ENCODE results near the gene MYG1.

MYG1 gene

DNA sequence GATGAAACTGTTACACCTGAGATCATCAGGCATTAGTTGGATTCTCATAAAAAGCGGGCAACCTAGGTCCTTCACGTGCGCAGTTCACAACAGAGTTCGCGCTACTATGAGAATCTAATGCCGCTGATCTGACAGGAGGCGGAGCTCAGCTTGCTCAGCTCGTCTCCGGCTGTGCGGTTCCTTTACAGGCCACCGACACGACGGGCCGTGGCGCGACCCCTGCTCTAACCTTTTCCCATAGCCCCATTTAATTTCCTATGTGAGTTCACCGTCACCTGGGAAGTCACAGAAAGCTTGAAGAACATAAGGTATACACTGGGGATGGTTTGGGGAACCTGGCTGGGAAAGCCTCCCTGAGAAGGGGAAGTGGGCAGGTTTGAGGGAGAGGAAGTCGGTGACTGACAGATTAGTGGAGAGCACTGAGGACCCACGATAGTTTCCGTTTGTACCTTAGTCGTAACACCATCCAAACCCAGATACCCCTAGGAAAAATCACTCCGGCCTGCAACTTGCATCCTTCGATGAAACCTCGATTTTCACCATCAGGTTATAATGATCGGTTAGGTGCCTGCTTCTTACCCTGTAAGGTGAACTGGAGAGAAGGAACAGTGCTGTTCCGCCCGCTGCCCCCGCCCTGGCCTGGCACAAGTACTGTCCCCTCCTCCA, 24.8 kb downstream of the MYG1 start:
- H3K4me3 ChIP-seq (ENCODE audit: low read depth, low read length), result peak overlapping the region; percentile 67
- TF ChIP-seq, protein P1, sequence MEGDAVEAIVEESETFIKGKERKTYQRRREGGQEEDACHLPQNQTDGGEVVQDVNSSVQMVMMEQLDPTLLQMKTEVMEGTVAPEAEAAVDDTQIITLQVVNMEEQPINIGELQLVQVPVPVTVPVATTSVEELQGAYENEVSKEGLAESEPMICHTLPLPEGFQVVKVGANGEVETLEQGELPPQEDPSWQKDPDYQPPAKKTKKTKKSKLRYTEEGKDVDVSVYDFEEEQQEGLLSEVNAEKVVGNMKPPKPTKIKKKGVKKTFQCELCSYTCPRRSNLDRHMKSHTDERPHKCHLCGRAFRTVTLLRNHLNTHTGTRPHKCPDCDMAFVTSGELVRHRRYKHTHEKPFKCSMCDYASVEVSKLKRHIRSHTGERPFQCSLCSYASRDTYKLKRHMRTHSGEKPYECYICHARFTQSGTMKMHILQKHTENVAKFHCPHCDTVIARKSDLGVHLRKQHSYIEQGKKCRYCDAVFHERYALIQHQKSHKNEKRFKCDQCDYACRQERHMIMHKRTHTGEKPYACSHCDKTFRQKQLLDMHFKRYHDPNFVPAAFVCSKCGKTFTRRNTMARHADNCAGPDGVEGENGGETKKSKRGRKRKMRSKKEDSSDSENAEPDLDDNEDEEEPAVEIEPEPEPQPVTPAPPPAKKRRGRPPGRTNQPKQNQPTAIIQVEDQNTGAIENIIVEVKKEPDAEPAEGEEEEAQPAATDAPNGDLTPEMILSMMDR (IDR thresholded peaks at IDR 0.05; ENCODE audit: low read depth, low read length), result no peak

DNA sequence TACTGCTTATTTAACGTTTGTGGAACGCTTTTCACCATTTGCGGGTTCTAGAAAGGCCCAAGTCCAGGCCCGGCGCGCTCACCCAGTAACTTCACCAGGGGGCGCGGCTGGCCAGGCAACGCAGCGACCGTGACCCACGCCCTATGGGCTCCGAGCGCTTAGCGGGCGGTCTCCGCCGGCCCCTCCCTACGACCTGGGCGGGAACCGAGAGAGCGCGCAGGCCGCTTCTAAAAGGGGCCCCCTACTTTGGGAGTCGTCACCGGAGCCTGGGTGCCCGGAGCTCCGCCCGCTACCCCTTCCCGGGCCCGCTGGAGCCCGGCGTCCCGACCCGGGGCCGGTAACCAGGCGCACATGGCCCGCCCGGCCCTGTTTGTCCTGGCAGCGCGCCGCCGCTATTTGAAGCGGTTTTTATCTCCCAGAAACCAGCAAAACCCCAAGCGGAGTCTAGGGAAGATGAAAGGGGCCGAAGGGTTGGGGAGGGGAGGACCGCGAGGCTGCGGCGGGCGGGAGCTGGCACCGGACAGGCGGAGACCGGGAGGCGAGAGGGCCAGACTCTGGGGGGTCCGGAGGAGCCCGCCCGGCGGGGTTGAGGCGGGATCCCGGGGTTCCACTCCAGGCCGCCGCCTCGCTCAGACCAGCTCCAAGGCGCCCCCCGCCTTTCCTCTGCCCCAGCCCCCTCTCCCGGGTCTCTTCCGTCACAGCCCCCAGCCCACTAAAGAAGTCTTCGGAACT, 25.4 kb downstream of the MYG1 start:
- H3K4me3 ChIP-seq (ENCODE audit: low read depth, low read length), result peak overlapping the region; percentile 67
- TF ChIP-seq, protein P1 (IDR thresholded peaks at IDR 0.05; ENCODE audit: low read depth, low read length), result peak; percentile 65

DNA sequence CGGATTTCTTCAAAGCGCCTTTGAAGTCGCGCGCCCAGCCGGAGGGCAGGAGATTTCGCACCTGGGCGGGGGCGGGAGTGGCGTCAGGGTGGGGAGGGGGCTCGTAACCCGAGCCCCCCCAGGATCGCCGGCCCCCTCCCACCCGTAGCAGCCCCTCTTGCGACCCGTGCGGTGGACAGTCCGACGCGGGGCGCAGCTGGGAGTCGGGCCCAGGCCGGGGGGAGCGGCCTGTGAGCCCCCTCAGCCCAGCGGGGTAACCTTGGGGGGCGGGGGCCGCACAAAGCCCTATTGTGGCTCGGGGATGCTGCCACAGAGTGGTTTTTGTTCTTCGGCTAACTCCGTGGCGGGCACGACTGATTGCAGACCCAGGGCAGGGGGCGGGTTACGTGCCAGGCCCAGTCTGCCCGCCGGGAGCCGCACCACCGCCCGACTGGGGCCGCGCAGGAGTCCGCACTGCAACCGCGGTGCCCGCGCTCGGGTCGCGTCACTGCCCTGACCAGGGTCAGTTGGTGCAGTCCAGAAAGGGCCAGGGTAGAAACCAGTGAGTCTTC, 26.1 kb downstream of the MYG1 start:
- H3K4me3 ChIP-seq (ENCODE audit: low read depth, low read length), result peak overlapping the region; percentile 67

DNA sequence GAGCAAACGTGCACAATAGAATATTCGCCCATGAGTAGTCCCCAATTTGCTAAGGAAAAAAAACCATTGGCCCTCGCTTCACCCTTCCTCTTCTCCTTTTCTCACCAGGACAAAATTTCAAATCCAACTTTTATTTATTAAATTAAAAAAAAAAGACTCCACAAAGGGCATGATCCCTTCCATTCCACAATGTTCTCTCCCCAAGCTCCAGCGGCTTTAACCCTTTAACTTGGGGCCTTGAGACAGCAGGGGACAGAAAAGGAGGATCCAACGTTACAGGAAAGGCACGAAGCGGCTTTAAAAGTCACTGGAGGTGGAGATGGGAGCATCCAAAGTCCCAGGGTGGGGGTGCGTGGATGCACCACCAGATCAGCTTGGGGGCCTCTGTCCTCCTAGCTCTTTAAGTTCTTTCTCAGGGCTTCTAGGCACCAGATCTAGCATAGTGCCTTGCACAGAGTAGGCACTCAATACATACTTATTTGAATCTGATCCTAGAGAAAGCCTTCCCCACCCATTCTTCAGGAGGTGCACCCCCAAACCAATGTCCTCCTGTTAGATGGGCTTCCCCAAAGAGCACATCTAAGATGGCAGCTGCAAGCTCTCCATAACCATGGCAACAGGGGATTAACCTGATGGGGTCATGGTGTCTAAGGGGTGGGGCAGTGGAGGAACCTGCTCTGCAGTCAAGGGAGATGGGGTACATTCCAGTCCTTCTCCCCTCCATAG, 27.1 kb downstream of the MYG1 start:
- TF ChIP-seq, protein P1 (IDR thresholded peaks at IDR 0.05; ENCODE audit: low read depth, low read length), result no peak
- no peak overlapping the region for H3K4me3 ChIP-seq (ENCODE audit: low read depth, low read length)

More for the DNA sequence above, 26.1 kb downstream of the MYG1 start:
- TF ChIP-seq, protein P1 (IDR thresholded peaks at IDR 0.05; ENCODE audit: low read depth, low read length), result no peak

DNA sequence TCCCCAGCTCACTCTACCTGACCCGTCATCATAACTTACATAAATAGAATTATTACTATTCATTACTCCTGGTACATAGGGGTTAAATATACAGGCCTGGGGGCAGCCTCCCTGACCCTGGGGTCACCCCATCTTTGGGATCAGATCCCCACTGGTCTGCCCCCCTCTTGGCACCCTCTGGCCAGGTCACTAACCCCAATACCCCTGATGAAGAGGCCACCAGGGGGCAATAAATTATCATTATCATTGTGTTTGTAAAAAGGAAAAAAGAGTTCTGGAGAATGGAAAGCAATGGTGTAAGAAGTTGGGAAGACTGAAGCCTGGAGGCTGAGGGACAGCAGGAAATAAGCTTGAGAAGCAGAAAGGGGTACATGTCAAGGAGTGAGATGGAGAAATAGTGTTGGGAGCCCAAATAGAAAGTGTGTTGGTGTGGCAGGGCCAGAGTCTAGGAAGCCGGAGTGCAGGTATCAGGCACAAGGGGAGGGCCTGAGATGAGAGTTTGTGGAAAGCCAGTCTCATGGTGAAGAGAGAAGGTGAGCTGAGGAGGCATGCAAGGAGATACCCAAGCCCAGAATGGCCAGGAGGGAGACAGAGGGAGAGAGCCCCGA, 28.0 kb downstream of the MYG1 start:
- TF ChIP-seq, protein P1 (IDR thresholded peaks at IDR 0.05; ENCODE audit: low read depth, low read length), result peak; percentile 16; the same call in 1 of the 2 replicates
- no peak overlapping the region for H3K4me3 ChIP-seq (ENCODE audit: low read depth, low read length)

DNA sequence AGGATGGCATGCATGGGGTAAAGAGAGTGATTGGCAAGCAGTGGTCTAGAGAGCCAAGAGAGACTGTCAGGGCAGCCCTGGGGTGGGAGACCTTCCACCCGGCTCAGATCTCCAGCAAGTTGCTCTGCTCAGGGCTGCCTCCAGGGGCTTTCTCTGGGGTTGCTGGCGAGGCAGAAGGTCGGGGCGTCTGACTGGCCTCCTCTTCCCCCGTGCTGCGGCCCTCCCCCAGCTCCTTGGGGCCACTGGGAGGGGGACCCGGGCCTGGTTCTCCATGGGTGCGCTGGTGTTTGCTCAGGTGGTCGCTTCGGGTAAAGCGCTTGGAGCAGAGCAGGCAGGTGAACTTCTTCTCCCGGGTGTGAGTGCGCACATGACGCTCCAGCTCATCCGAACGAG, 28.5 kb downstream of the MYG1 start:
- TF ChIP-seq, protein P1 (IDR thresholded peaks at IDR 0.05; ENCODE audit: low read depth, low read length), result no peak
- H3K4me3 ChIP-seq (ENCODE audit: low read depth, low read length), result no peak overlapping the region
